Neural cell (in vitro differentiated cells): ENCODE results near the gene DSCAML1.

Source experiments
- CTCF ChIP-seq: fragments of 450-650 bp; IDR thresholded peaks from 2 replicates; pipeline ENCODE4 v1.5.1; 2014; ENCODE audit warnings: antibody characterized with exemption, mild to moderate bottlenecking, moderate library complexity; ENCODE audit not compliant: poor library complexity, severe bottlenecking
- EP300 ChIP-seq: fragments of 450-650 bp; conservative IDR thresholded peaks from 2 replicates; pipeline ENCODE4 v1.6.1; 2014; ENCODE audit warnings: antibody characterized with exemption, mild to moderate bottlenecking, moderate library complexity; ENCODE audit not compliant: poor library complexity, severe bottlenecking
- EZH2 ChIP-seq: fragments of 200-600, 300-800 bp; shearing (Covaris generic), sonication (generic); IDR thresholded peaks from 2 replicates; pipeline ENCODE4 v1.6.1; 2014; ENCODE audit warnings: antibody characterized with exemption, low read length, borderline replicate concordance, mild to moderate bottlenecking; ENCODE audit not compliant: insufficient read depth, poor library complexity, severe bottlenecking
- POLR2AphosphoS5 ChIP-seq: IDR thresholded peaks from 2 replicates; pipeline ENCODE4 v1.6.1; 2012

DNA sequence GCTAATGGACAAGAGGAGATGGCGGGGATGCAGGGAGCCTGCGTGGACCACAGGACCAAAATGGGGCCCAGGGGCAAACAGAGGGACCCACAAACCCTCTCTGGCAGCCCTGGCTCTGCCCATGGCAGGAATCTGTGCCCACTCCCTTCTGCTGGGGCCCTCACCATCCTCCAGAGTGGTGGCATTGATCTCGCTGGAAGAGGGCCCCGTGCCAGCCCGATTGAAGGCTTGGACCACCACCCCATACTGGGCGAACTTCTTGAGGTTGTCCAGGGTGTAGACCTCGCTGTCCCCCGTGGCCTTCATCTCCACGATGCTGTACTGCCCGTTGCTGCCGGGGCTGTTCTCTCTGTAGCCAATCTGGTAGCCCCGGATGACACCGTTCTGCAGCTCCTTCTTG is 332.2 kb downstream of the DSCAML1 start:
- TF ChIP-seq CTCF: no peak
- no peak for TF ChIP-seq EZH2
- TF ChIP-seq EP300: no peak
- TF ChIP-seq POLR2AphosphoS5: no peak
